Keratinocyte (primary cell): ENCODE results near the gene CXCR6.

ENCODE experiments used
- CTCF ChIP-seq, 3 experiments: IDR thresholded peaks in 1 of 3; conservative IDR thresholded peaks in 1 of 3; optimal IDR thresholded peaks in 1 of 3; 2 replicates in 2 of 3; 3 replicates in 1 of 3; pipeline versions ENCODE3 to v1.5.1; 2011; ENCODE audit warnings: low read length in 3 of 3, mild to moderate bottlenecking in 3 of 3, moderate library complexity in 2 of 3, control low read depth in 1 of 3, inconsistent platforms in 1 of 3; ENCODE audit not compliant: insufficient read depth in 2 of 3; ENCODE audit errors: extremely low read depth in 1 of 3
- EZH2 ChIP-seq: IDR thresholded peaks from one replicate; pipeline ENCODE4 v1.6.1; 2012; ENCODE audit warnings: inconsistent platforms, mild to moderate bottlenecking, low read length, moderate library complexity

- no peak for TF ChIP-seq CTCF (optimal IDR thresholded peaks at IDR 0.05 in 1 of 3, IDR thresholded peaks at IDR 0.05 in 1 of 3, conservative IDR thresholded peaks at IDR 0.05 in 1 of 3; ENCODE audit: extremely low read depth in 1 of 3, insufficient read depth in 2 of 3, low read length in 3 of 3)
- TF ChIP-seq EZH2 = no peak
Measured at GRCh38 chr3:45951946-45952345, 8.7 kb downstream of the CXCR6 start.
